GM13976 (cell line): Measurements from ENCODE around the gene SLC4A8.

Source experiments
- DNase-seq: peaks from one replicate; pipeline ENCODE4 v3.0.0; 2012; ENCODE audit warnings: low spot score
- CTCF ChIP-seq: IDR thresholded peaks from 2 replicates; pipeline ENCODE4 v1.5.1; 2012; ENCODE audit warnings: borderline replicate concordance, mild to moderate bottlenecking; ENCODE audit not compliant: insufficient read depth; ENCODE audit errors: extremely low read depth, missing control alignments, control extremely low read depth
- in situ Hi-C: fragments of 300-500 bp; cut with MboI; formaldehyde crosslinking; loops from one replicate; pipeline ENCODE4 v1.12.0; 2022; ENCODE audit warnings: low sequenced_read_pairs, mixed read lengths, inconsistent platforms; ENCODE audit not compliant: unreplicated experiment

Gene SLC4A8

GRCh38 chr12:51406859-51407258 is 17.8 kb upstream of the SLC4A8 start:
- no peak for TF ChIP-seq CTCF
- DNase-seq: no peak
- in situ Hi-C loops: loop anchor here (25.0 kb wide), 1 partner anchor 280 kb away; no protein-coding TSS in a partner anchor

- in situ Hi-C loops: loop anchor here (25.0 kb wide), 1 partner anchor 280 kb away; no protein-coding TSS in a partner anchor
- no peak for TF ChIP-seq CTCF
Observed at GRCh38 chr12:51407604-51408003, 17.0 kb upstream of the SLC4A8 start.

GRCh38 chr12:51409846-51410245 is 14.8 kb upstream of the SLC4A8 start:
- TF ChIP-seq CTCF: no peak
- no peak for DNase-seq
- in situ Hi-C loops: loop anchor here (25.0 kb wide), 1 partner anchor 277 kb away; no protein-coding TSS in a partner anchor

More at GRCh38 chr12:51407604-51408003, 17.0 kb upstream of the SLC4A8 start:
- DNase-seq: no peak

GRCh38 chr12:51413149-51413548 is 11.5 kb upstream of the SLC4A8 start:
- no peak for TF ChIP-seq CTCF
- in situ Hi-C loops: loop anchor here (25.0 kb wide), 1 partner anchor 274 kb away; no protein-coding TSS in a partner anchor
- no peak for DNase-seq

- TF ChIP-seq CTCF: no peak
- in situ Hi-C loops: loop anchor here (25.0 kb wide), 1 partner anchor 274 kb away; no protein-coding TSS in a partner anchor
- no peak for DNase-seq
Observed at GRCh38 chr12:51413791-51414190, 10.8 kb upstream of the SLC4A8 start.

- no peak for DNase-seq
- no peak for TF ChIP-seq CTCF
Observed at GRCh38 chr12:51415931-51416330, 8.7 kb upstream of the SLC4A8 start.

More at GRCh38 chr12:51415931-51416330, 8.7 kb upstream of the SLC4A8 start:
- in situ Hi-C loops: loop anchor here (25.0 kb wide), 1 partner anchor 271 kb away; no protein-coding TSS in a partner anchor
